ENCODE measurements around the gene INPP5D.

Gene INPP5D

GRCh38 chr2:233213011-233213410 lies 152.9 kb downstream of the INPP5D start:
- TF ChIP-seq TAF1 (IDR thresholded peaks at IDR 0.05; ENCODE audit: low read depth) (no peak), RAD21 (IDR thresholded peaks at IDR 0.05; ENCODE audit: low read depth) (no peak), ZBTB7A (IDR thresholded peaks at IDR 0.05; ENCODE audit: low read depth) (no peak), YY1 (IDR thresholded peaks at IDR 0.05; ENCODE audit: low read depth) (no peak), NFIC (IDR thresholded peaks at IDR 0.05) (no peak), CREB1 (IDR thresholded peaks at IDR 0.05; ENCODE audit: low read depth) (no peak), TCF12 (IDR thresholded peaks at IDR 0.05; ENCODE audit: low read depth) (no peak), FOXM1 (IDR thresholded peaks at IDR 0.05; ENCODE audit: borderline replicate concordance, low read depth) (no peak), EGR1 (IDR thresholded peaks at IDR 0.05) (no peak), EP300 (IDR thresholded peaks at IDR 0.05; ENCODE audit: borderline replicate concordance) (no peak), TEAD4 (IDR thresholded peaks at IDR 0.05) (no peak)
- TF ChIP-seq, protein P1, sequence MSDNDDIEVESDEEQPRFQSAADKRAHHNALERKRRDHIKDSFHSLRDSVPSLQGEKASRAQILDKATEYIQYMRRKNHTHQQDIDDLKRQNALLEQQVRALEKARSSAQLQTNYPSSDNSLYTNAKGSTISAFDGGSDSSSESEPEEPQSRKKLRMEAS (IDR thresholded peaks at IDR 0.05) = no peak
- TF ChIP-seq, protein P2, sequence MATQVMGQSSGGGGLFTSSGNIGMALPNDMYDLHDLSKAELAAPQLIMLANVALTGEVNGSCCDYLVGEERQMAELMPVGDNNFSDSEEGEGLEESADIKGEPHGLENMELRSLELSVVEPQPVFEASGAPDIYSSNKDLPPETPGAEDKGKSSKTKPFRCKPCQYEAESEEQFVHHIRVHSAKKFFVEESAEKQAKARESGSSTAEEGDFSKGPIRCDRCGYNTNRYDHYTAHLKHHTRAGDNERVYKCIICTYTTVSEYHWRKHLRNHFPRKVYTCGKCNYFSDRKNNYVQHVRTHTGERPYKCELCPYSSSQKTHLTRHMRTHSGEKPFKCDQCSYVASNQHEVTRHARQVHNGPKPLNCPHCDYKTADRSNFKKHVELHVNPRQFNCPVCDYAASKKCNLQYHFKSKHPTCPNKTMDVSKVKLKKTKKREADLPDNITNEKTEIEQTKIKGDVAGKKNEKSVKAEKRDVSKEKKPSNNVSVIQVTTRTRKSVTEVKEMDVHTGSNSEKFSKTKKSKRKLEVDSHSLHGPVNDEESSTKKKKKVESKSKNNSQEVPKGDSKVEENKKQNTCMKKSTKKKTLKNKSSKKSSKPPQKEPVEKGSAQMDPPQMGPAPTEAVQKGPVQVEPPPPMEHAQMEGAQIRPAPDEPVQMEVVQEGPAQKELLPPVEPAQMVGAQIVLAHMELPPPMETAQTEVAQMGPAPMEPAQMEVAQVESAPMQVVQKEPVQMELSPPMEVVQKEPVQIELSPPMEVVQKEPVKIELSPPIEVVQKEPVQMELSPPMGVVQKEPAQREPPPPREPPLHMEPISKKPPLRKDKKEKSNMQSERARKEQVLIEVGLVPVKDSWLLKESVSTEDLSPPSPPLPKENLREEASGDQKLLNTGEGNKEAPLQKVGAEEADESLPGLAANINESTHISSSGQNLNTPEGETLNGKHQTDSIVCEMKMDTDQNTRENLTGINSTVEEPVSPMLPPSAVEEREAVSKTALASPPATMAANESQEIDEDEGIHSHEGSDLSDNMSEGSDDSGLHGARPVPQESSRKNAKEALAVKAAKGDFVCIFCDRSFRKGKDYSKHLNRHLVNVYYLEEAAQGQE (IDR thresholded peaks at IDR 0.05; ENCODE audit: low read depth) = no peak
- TF ChIP-seq, protein P3, sequence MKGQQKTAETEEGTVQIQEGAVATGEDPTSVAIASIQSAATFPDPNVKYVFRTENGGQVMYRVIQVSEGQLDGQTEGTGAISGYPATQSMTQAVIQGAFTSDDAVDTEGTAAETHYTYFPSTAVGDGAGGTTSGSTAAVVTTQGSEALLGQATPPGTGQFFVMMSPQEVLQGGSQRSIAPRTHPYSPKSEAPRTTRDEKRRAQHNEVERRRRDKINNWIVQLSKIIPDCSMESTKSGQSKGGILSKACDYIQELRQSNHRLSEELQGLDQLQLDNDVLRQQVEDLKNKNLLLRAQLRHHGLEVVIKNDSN (IDR thresholded peaks at IDR 0.05) = no peak

GRCh38 chr2:233213975-233214374 lies 153.8 kb downstream of the INPP5D start:
- TF ChIP-seq RAD21 (IDR thresholded peaks at IDR 0.05; ENCODE audit: low read depth) (no peak), ZBTB7A (IDR thresholded peaks at IDR 0.05; ENCODE audit: low read depth) (no peak), EGR1 (IDR thresholded peaks at IDR 0.05) (no peak), TCF12 (IDR thresholded peaks at IDR 0.05; ENCODE audit: low read depth) (no peak), TEAD4 (IDR thresholded peaks at IDR 0.05) (no peak), FOXM1 (IDR thresholded peaks at IDR 0.05; ENCODE audit: borderline replicate concordance, low read depth) (no peak), EP300 (IDR thresholded peaks at IDR 0.05; ENCODE audit: borderline replicate concordance) (no peak), TAF1 (IDR thresholded peaks at IDR 0.05; ENCODE audit: low read depth) (no peak)
- TF ChIP-seq, protein P3 (IDR thresholded peaks at IDR 0.05) = no peak
- TF ChIP-seq, protein P1 (IDR thresholded peaks at IDR 0.05) = no peak

DNA sequence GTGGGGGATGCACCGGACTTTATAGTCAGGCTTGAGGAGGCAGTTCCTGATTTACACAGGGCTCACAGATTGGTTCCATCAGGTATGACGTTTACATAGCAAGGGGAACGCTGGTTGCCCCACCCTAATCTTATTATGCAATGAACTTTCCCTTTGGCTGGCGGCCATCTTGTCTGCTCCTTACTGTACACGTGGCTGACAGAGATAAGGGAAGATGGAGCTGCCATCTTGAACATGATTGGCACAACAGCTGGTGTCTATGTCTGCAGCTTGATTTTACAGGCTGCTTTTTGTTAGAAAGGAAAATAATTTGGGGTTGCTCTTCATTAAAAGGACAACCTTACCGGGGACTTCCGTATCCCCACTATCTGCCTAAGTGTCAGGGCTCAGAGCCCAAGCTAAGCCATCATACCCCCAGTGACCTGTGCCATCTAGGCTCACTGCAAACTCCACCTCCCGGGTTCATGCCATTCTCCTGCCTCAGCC lies 157.8 kb downstream of the INPP5D start:
- TF ChIP-seq CREB1 (IDR thresholded peaks at IDR 0.05; ENCODE audit: low read depth) = no peak
- TF ChIP-seq, protein P1 (IDR thresholded peaks at IDR 0.05) = no peak
- TF ChIP-seq TEAD4 (IDR thresholded peaks at IDR 0.05) = no peak
- no peak for TF ChIP-seq CEBPB (IDR thresholded peaks at IDR 0.05)
- TF ChIP-seq YY1 (IDR thresholded peaks at IDR 0.05; ENCODE audit: low read depth) = peak; percentile 48; the same call in 1 of the 2 replicates
- no peak for TF ChIP-seq EP300 (IDR thresholded peaks at IDR 0.05; ENCODE audit: borderline replicate concordance)

DNA sequence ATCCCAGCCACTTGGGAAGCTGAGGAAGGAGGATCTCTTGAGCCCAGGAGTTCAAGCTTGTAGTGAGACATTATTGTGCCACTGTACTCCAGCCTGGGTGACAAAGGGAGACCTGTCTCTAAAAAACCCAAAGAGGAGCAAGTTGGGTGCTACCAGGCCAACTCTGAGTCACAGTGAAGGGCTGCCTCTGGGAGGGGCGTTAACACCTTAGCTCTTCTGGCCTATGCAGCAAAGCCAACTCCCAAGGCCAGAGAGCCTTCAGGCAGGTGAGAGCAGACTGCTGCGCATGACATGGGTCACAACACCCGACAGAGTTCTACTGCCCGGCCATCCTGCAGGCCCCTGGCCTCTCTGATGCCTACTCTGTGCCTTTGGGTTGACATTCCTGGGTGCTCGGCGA lies 158.7 kb downstream of the INPP5D start:
- TF ChIP-seq CEBPB (IDR thresholded peaks at IDR 0.05) (no peak), RAD21 (IDR thresholded peaks at IDR 0.05; ENCODE audit: low read depth) (no peak), EGR1 (IDR thresholded peaks at IDR 0.05) (no peak), ZBTB7A (IDR thresholded peaks at IDR 0.05; ENCODE audit: low read depth) (no peak), FOXM1 (IDR thresholded peaks at IDR 0.05; ENCODE audit: borderline replicate concordance, low read depth) (no peak), TAF1 (IDR thresholded peaks at IDR 0.05; ENCODE audit: low read depth) (no peak), EP300 (IDR thresholded peaks at IDR 0.05; ENCODE audit: borderline replicate concordance) (no peak)
- TF ChIP-seq, protein P1 (IDR thresholded peaks at IDR 0.05) = no peak
- TF ChIP-seq, protein P2 (IDR thresholded peaks at IDR 0.05; ENCODE audit: low read depth) = no peak
- TF ChIP-seq, protein P3 (IDR thresholded peaks at IDR 0.05) = no peak

GRCh38 chr2:233219848-233220247 lies 159.7 kb downstream of the INPP5D start:
- TF ChIP-seq RAD21 (IDR thresholded peaks at IDR 0.05; ENCODE audit: low read depth) = no peak
- TF ChIP-seq YY1 (IDR thresholded peaks at IDR 0.05; ENCODE audit: low read depth) = no peak
- no peak for TF ChIP-seq TAF1 (IDR thresholded peaks at IDR 0.05; ENCODE audit: low read depth)
- no peak for TF ChIP-seq ZBTB7A (IDR thresholded peaks at IDR 0.05; ENCODE audit: low read depth)
- TF ChIP-seq CREB1 (IDR thresholded peaks at IDR 0.05; ENCODE audit: low read depth) = no peak
- TF ChIP-seq CEBPB (IDR thresholded peaks at IDR 0.05) = no peak
- TF ChIP-seq EP300 (IDR thresholded peaks at IDR 0.05; ENCODE audit: borderline replicate concordance) = no peak
